Neuron (in vitro differentiated cells): ENCODE data around the gene CMSS1.

Source experiments
- H2AFZ ChIP-seq: one replicate; pipeline ENCODE4 v1.6.1; 2013; ENCODE audit warnings: low read depth, mild to moderate bottlenecking, inconsistent platforms, low read length, moderate library complexity
- H3K27me3 ChIP-seq: one replicate; pipeline ENCODE4 v1.6.1; 2013; ENCODE audit warnings: low read length; ENCODE audit not compliant: insufficient read depth
- H3K36me3 ChIP-seq: one replicate; pipeline ENCODE4 v1.6.1; 2013; ENCODE audit warnings: low read length; ENCODE audit not compliant: insufficient read depth
- H3K4me1 ChIP-seq: one replicate; pipeline ENCODE4 v1.6.1; 2013; ENCODE audit warnings: low read length; ENCODE audit not compliant: insufficient read depth
- H3K4me3 ChIP-seq: 2 replicates; pipeline ENCODE4 v1.5.1; 2013; ENCODE audit warnings: mild to moderate bottlenecking, low read length, moderate library complexity
- H3K9me3 ChIP-seq: one replicate; pipeline ENCODE4 v1.6.1; 2013; ENCODE audit warnings: low read length

The CMSS1 gene

GRCh38 chr3:99961756-99962515 is 144.3 kb downstream of the CMSS1 start:
- H3K4me1 ChIP-seq: no peaks in the 10 kb centered on the region
- no peaks in the 10 kb centered on the region for H3K9me3 ChIP-seq
- no peaks in the 10 kb centered on the region for H3K36me3 ChIP-seq
- H2AFZ ChIP-seq: no peak overlapping the region
- no peaks in the 10 kb centered on the region for H3K27me3 ChIP-seq
- H3K4me3 ChIP-seq: no peak overlapping the region

- H2AFZ ChIP-seq: no peak overlapping the region
- H3K4me1 ChIP-seq: no peaks in the 10 kb centered on the region
- H3K4me3 ChIP-seq: no peak overlapping the region
- H3K9me3 ChIP-seq: no peaks in the 10 kb centered on the region
- H3K36me3 ChIP-seq: no peaks in the 10 kb centered on the region
- no peaks in the 10 kb centered on the region for H3K27me3 ChIP-seq
Observed at GRCh38 chr3:99962703-99963102, 145.0 kb downstream of the CMSS1 start.

- Histone ChIP-seq H3K9me3 (no peaks in the 10 kb centered on the region), H3K27me3 (no peaks in the 10 kb centered on the region), H3K4me1 (peaks cover 17% of the 10 kb centered on the region), H3K36me3 (no peaks in the 10 kb centered on the region), H2AFZ (no peak overlapping the region), H3K4me3 (no peak overlapping the region)
Observed at GRCh38 chr3:99965077-99965476, 147.4 kb downstream of the CMSS1 start.

GRCh38 chr3:99965681-99966408 is 148.2 kb downstream of the CMSS1 start:
- no peak overlapping the region for H2AFZ ChIP-seq

GRCh38 chr3:99966662-99967416 is 149.2 kb downstream of the CMSS1 start:
- H3K27me3 ChIP-seq: no peaks in the 10 kb centered on the region
- no peaks in the 10 kb centered on the region for H3K9me3 ChIP-seq
- H2AFZ ChIP-seq: no peak overlapping the region
- H3K4me3 ChIP-seq: no peak overlapping the region
- peaks cover 22% of the 10 kb centered on the region for H3K4me1 ChIP-seq
- no peaks in the 10 kb centered on the region for H3K36me3 ChIP-seq

More at GRCh38 chr3:99965681-99966408, 148.2 kb downstream of the CMSS1 start:
- Histone ChIP-seq H3K4me1 (peaks cover 22% of the 10 kb centered on the region), H3K4me3 (no peak overlapping the region), H3K9me3 (no peaks in the 10 kb centered on the region), H3K36me3 (no peaks in the 10 kb centered on the region), H3K27me3 (no peaks in the 10 kb centered on the region)

- no peak overlapping the region for H3K4me3 ChIP-seq
- no peaks in the 10 kb centered on the region for H3K27me3 ChIP-seq
- peaks cover 22% of the 10 kb centered on the region for H3K4me1 ChIP-seq
- no peak overlapping the region for H2AFZ ChIP-seq
- H3K9me3 ChIP-seq: no peaks in the 10 kb centered on the region
- H3K36me3 ChIP-seq: no peaks in the 10 kb centered on the region
Observed at GRCh38 chr3:99967796-99968195, 150.1 kb downstream of the CMSS1 start.

GRCh38 chr3:99969136-99969535 is 151.5 kb downstream of the CMSS1 start:
- Histone ChIP-seq H3K27me3 (no peaks in the 10 kb centered on the region), H2AFZ (no peak overlapping the region), H3K36me3 (no peaks in the 10 kb centered on the region), H3K4me1 (peaks cover 22% of the 10 kb centered on the region), H3K4me3 (no peak overlapping the region), H3K9me3 (no peaks in the 10 kb centered on the region)

- Histone ChIP-seq H3K27me3 (no peaks in the 10 kb centered on the region), H2AFZ (no peak overlapping the region), H3K4me3 (no peak overlapping the region), H3K9me3 (no peaks in the 10 kb centered on the region), H3K4me1 (peaks cover 22% of the 10 kb centered on the region), H3K36me3 (no peaks in the 10 kb centered on the region)
Observed at GRCh38 chr3:99970198-99970597, 152.5 kb downstream of the CMSS1 start.

- H2AFZ ChIP-seq: no peak overlapping the region
- peaks cover 22% of the 10 kb centered on the region for H3K4me1 ChIP-seq
- no peak overlapping the region for H3K4me3 ChIP-seq
- H3K9me3 ChIP-seq: no peaks in the 10 kb centered on the region
- H3K27me3 ChIP-seq: no peaks in the 10 kb centered on the region
- no peaks in the 10 kb centered on the region for H3K36me3 ChIP-seq
Observed at GRCh38 chr3:99971761-99972160, 154.1 kb downstream of the CMSS1 start.

- H3K4me3 ChIP-seq: no peak overlapping the region
- H3K4me1 ChIP-seq: peaks cover 22% of the 10 kb centered on the region
- no peaks in the 10 kb centered on the region for H3K9me3 ChIP-seq
- no peaks in the 10 kb centered on the region for H3K36me3 ChIP-seq
- no peaks in the 10 kb centered on the region for H3K27me3 ChIP-seq
- H2AFZ ChIP-seq: no peak overlapping the region
Observed at GRCh38 chr3:99972380-99973104, 154.9 kb downstream of the CMSS1 start.

GRCh38 chr3:99974989-99975388 is 157.3 kb downstream of the CMSS1 start:
- Histone ChIP-seq H3K27me3 (no peaks in the 10 kb centered on the region), H3K4me1 (peaks cover 6% of the 10 kb centered on the region), H3K9me3 (no peaks in the 10 kb centered on the region), H2AFZ (no peak overlapping the region), H3K4me3 (no peak overlapping the region), H3K36me3 (no peaks in the 10 kb centered on the region)

- no peak overlapping the region for H2AFZ ChIP-seq
- no peaks in the 10 kb centered on the region for H3K9me3 ChIP-seq
- no peaks in the 10 kb centered on the region for H3K36me3 ChIP-seq
Observed at GRCh38 chr3:99976584-99976983, 158.9 kb downstream of the CMSS1 start.

More at GRCh38 chr3:99976584-99976983, 158.9 kb downstream of the CMSS1 start:
- Histone ChIP-seq H3K4me1 (no peaks in the 10 kb centered on the region), H3K4me3 (no peak overlapping the region), H3K27me3 (no peaks in the 10 kb centered on the region)
